GM18951 (cell line): ENCODE results near the gene PTPRJ.

ENCODE experiments used
- POLR2A ChIP-seq: IDR thresholded peaks from 4 replicates; pipeline ENCODE4 v1.6.1; 2011; ENCODE audit warnings: mild to moderate bottlenecking; ENCODE audit not compliant: insufficient read length, insufficient read depth; ENCODE audit errors: extremely low read depth
- in situ Hi-C: fragments of 300-500 bp; cut with MboI; formaldehyde crosslinking; loops from one replicate; pipeline ENCODE4 v1.12.0; 2022; ENCODE audit warnings: low sequenced_read_pairs, mixed read lengths, inconsistent platforms; ENCODE audit not compliant: unreplicated experiment

PTPRJ gene

DNA sequence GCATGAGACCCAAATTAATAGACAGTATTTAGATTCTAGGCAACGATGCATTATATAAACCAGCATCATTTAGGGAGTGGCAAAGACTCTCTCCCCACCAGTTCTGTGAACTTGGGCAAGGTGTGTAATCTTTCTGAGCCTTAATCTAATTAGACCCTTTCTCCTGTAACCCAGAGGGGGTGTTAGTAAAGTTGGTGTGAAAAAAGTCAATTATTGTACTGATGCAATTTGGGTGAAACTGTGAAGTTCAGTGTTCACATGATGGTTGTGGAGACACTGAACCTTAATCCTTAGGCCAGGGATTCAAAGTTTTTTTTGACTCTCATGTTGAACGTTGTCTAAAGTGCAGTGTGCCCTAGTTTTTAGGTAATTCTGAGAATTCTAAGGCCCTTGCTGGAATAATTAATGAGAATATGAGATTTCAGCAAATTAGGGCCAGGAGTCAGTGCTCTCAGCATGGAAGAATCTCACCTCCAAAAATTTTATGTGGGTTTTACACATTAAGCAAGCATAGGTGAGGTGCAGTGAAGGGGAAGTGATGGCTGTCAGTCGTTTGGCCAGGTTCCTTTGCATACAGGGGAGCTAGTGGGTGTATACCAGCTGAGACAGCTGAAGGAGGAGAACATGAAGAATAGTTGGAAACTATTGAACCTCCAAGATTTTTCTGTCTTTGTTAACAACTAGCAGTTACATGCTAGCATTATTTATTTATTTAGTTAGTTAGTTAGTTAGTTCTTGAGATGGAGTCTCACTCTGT, 94.2 kb downstream of the PTPRJ start:
- in situ Hi-C loops: no loop called here
- TF ChIP-seq POLR2A: no peak

DNA sequence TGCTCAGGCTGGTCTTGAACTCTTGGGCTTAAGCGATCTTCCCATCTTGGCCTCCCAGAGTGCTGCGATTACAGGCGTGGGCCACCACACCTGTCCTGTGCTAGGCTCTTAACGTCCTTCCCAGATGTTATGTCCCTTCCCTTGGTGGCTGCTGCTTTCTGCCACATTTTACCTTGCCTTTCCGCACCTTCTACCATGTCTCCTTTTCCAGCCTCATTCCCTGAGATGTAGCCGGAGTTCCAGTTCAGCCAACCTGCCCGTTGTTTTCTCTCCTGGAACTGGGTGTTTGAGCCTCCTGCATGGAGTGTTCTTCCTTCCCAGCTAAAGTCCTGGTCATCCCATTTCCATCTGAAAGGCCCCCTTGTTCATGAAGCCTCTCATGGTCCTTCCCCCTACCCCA, 95.3 kb downstream of the PTPRJ start:
- in situ Hi-C loops: no loop called here
- no peak for TF ChIP-seq POLR2A

DNA sequence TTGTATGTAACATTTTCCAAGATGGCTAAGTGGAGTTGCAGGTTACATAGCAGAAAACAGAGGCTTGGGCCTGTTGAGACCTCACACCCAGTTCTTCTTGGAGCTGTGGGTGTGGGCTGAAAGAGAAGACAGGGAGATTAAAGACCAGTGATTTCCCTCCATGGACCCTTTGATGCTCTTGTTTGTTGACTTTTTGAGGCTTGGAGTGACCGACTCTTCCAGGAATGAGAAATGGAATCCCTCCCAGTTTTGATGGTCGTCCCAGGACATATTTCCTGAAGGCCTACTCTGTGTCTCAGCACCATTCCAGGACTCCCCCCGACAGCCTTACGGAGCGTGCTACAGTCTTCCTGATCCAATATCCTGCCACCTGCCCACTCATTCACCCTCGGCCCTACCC, 96.9 kb downstream of the PTPRJ start:
- TF ChIP-seq POLR2A: no peak
- in situ Hi-C loops: no loop called here

DNA sequence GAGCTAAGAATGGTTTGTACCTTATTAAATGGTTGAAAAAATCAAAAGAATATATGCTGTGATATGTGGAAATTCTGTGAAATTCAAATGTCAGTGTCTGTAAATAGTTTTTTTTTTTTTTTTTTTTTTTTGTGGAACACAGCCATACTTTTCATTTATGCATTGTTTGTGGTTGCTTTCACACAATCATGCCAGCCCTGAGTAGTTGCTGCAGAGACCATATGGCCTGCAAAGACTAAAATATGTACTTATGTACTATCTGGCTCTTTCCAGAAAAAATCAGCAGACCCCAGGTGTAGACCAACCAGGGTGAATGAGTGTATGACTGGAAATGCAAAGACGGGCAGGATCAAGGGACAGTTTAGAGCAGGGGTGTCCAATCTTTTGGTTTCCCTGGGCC, 98.3 kb downstream of the PTPRJ start:
- in situ Hi-C loops: no loop called here
- TF ChIP-seq POLR2A: no peak

DNA sequence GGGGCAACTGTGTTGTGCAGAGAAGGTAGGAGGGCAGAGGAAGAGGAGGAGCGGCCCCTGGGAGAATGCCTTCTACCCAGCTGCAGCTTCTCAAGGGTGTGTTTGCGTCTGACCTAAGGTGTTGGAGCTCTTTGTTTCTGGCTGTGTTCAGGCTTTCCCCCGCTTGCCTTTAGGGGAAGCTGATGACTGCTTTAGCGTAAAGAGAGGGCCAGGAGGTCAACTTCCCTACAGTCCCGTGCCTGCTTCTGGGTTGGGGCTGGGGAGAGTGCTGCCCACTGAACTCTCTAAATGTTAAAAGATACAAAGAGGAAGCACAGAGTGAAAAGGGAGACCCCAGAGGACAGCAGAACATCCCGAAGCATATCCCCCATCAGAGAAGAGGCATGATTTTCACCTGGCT, 99.2 kb downstream of the PTPRJ start:
- no peak for TF ChIP-seq POLR2A
- in situ Hi-C loops: no loop called here

DNA sequence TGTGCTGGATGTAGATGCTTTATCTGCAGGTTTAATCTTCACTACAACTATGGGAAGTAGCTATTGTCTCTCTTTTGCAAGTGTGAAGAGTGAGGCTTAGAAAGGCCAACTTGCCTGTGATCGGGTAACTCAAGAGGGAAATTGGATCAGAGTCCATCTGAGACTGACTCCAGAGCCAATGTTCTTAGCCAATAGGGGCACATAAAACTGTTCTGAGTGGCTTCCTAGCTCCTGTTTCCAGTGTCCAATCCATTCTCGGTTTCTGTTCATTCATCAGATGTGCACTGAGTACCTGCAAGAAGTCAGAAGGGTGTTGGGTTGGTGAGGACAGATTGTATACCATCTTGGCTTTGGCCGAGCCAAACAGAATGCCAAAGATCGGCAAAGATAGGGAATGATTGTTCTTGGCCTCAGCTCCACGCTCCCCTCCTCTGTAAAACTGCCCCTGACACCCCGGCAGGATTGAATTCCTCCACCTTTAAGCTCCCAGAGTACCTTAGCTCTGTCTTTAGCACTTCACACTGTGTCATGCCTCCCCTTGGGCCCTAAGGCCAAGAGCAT, 100.0 kb downstream of the PTPRJ start:
- no peak for TF ChIP-seq POLR2A
- in situ Hi-C loops: no loop called here

DNA sequence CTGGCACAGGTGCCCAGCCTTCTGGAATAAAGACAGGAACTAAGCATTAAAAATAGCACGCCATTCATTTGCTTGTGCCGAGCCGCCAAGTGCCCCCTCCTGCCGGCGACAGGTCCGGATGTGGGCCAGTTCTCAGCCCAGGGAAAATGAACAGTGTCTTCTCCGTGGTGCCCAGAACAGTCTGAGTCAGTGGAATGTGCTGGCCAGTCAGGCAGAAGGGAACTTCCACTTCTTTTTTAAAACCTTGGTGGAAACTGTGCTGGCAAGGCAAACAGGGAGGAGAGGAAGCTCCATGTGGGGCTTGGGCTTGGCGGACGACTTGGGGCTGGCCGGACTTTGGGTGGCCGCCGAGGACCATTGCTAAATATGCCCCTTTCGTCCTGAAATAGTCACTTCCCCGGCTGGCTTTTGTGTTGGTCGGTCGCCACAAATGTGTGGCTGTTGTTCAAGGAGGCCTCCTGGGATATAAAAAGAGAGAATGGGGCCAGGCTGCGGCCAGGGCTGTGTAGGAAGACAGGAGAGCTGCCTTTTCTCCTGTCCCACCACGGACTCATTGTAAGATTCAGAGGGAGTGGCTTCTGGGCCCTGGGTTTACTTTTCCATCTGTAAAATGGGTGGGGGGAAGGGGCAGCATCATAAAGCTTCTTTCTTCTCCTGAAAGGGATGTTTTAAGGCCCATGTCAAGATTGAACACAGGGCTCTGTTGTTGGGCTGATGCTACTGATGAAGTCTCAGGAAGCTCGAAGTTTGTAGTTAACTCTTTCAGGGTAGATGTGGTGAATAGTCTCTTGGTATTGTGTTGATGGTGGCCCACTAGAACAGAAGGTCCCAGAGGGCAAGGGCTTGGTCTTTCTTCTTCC, 101.0 kb downstream of the PTPRJ start:
- no peak for TF ChIP-seq POLR2A
- in situ Hi-C loops: no loop called here

DNA sequence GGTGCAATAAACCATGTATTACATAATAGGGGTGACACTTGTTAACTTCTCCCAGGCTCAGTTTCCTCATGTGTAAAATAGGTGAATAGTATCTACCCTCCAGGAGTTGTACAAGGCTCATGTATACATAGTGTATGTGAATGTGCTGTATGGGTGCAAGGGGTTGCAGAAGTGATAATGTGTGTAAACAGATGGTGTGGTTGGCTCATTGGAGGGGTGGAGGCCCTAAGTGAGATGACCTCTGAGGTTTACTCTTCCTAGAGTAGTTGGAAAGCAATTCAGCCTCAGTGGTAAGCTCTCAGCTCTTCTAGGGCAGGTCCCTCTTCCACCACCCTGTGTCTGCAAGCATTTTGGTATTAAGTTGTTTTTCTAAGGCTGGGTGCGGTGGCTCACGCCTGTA, 102.4 kb downstream of the PTPRJ start:
- TF ChIP-seq POLR2A: no peak
- in situ Hi-C loops: no loop called here

DNA sequence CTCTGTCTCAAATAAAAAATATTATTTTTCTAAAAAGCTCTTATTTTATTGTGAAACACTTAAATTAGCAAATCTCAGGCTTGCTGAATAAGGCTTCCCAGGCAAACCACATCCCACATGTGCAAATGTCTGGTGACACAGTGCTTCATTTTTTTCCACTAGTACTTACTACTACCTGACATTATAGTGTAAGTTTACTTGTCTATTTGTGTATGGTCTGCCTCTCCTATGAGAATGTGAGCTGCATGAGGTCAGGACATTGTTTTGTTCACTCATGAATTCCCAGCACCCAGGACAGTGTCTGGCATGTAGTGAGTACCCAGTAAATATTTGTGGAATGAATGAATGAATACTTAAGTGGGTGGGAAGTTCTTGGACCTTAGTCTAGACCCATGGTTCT, 103.1 kb downstream of the PTPRJ start:
- TF ChIP-seq POLR2A: no peak

DNA sequence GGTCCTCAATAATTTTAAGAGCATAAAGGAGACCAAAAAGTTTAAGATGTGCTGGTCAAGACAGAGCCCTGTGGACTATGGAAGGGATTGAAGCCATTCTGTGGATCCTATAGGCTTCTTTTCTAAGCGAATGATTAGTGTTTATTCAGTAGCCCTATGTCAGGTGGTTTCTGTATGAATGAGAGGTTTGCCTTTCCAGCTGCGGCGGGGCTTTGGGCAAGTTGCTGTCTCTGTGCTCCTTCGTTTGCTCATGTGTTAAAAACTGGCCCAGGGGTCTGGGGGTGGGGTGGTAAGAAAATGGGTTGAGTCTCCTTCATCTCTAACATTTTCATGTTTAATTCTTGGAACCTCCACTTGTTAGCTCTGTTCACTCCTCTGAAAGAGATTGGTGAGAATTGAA, 105.3 kb downstream of the PTPRJ start:
- in situ Hi-C loops: no loop called here
- no peak for TF ChIP-seq POLR2A

More for the DNA sequence above, 103.1 kb downstream of the PTPRJ start:
- in situ Hi-C loops: no loop called here

DNA sequence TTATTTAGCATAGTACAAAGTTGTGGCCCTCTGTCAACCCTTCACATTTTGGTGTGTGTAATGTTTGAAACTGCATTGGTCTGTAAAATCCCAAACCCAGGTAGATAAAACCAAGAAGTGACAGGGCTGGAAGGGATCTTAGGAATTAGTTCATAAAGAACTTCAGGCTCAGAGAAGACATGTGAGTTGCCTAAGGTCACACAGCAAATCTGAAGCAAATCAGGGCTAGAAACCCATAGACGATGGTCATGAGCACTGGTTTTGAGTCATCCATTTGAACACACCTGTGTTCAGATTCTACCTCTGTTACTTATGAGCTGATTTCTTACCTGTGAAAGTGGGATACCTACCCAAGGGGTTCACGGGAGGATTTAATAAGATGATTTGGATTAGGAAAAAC, 107.1 kb downstream of the PTPRJ start:
- in situ Hi-C loops: no loop called here
- TF ChIP-seq POLR2A: no peak

DNA sequence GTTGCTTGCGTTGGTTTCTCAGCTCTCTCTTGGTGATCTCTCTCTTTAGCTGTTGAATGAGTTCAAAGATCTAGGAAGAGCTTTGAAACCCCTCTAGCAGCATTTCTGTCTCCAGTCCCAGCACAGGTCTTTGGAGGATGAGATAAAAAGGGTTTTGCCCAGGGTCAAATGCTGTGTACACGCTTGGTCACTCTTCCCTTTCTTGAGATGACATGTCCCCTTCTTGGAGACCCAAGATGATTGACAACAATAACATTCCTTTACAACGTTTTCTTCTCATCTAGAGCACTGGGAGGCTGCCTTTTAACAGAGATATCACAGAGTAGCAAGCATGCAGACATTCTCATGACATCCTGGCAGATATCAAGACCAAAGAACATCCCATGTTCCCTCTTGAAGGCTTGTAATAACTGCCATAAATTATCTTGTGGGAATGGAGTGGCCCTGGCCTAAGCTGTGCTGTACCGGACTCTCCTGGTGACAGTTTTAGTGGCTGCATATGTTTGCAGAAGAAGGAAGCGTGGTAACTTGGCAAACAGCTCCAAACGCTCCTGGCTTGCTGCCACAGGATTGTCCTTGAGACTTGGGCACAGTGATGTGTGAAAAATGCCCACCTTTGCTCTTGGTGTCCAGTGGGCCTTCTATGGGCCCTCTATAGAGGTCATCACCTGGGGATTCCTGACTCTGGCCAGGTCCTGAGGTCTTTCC, 107.8 kb downstream of the PTPRJ start:
- in situ Hi-C loops: no loop called here
- no peak for TF ChIP-seq POLR2A

DNA sequence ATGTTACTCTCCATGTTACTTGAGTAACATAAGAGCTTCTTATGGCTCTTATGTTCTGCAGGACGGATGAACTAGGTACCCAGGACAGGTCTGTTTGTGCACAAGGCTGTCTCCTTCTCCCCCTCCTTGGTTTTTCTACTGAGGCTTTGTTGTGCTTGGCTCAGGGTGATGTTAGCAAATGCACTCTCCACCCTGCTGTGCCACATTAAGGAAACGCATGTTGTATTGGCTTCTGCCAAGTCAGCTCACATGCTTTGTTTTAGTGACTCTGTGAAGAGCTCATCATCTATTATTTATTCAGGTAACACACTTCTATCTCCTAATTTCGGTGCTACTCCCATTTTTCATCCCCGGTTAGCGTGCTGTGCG, 108.3 kb downstream of the PTPRJ start:
- in situ Hi-C loops: no loop called here
- no peak for TF ChIP-seq POLR2A
